Stomach smooth muscle (tissue), 2 donors: ENCODE data around the gene SLC2A5.

ENCODE experiments used
- H3K27ac ChIP-seq: one replicate; pipeline ENCODE4 v1.7.0; 2013; ENCODE audit warnings: mild to moderate bottlenecking, low read length, inconsistent platforms
- H3K27me3 ChIP-seq, 2 donors: one replicate each; pipeline ENCODE4 v1.7.0; 2013; ENCODE audit warnings: low read length in 2 of 2; ENCODE audit not compliant: insufficient read depth in 2 of 2, control insufficient read depth in 1 of 2
- H3K36me3 ChIP-seq, 2 donors: one replicate each; pipeline ENCODE4 v1.7.0; 2013; ENCODE audit warnings: low read length in 2 of 2; ENCODE audit not compliant: control insufficient read depth in 2 of 2, insufficient read depth in 2 of 2
- H3K4me1 ChIP-seq: one replicate; pipeline ENCODE4 v1.7.0; 2013; ENCODE audit warnings: low read length; ENCODE audit not compliant: control insufficient read depth, insufficient read depth
- H3K4me3 ChIP-seq, 2 donors: one replicate each; pipeline ENCODE4 v1.7.0; 2013; ENCODE audit warnings: low read length in 2 of 2
- H3K9ac ChIP-seq, 2 donors: one replicate each; pipeline ENCODE4 v1.7.0; 2013; ENCODE audit warnings: low read length in 2 of 2, mild to moderate bottlenecking in 1 of 2
- H3K9me3 ChIP-seq, 2 donors: one replicate each; pipeline ENCODE4 v1.7.0; 2013; ENCODE audit warnings: low read length in 2 of 2; ENCODE audit not compliant: control insufficient read depth in 2 of 2
- donor health status: healthy.
- donor health status: Pancreatic carcinoma.

The SLC2A5 gene

GRCh38 chr1:9088807-9089206 is 19.4 kb upstream of the SLC2A5 start:
- H3K36me3 ChIP-seq: no peaks in the 10 kb centered on the region
- H3K27me3 ChIP-seq: no peaks in the 10 kb centered on the region
- peaks cover 32% of the 10 kb centered on the region for H3K4me1 ChIP-seq
- H3K27ac ChIP-seq: no peak overlapping the region
- H3K9me3 ChIP-seq: no peaks in the 10 kb centered on the region
- no peak overlapping the region for H3K4me3 ChIP-seq
- H3K9ac ChIP-seq: no peak overlapping the region

DNA sequence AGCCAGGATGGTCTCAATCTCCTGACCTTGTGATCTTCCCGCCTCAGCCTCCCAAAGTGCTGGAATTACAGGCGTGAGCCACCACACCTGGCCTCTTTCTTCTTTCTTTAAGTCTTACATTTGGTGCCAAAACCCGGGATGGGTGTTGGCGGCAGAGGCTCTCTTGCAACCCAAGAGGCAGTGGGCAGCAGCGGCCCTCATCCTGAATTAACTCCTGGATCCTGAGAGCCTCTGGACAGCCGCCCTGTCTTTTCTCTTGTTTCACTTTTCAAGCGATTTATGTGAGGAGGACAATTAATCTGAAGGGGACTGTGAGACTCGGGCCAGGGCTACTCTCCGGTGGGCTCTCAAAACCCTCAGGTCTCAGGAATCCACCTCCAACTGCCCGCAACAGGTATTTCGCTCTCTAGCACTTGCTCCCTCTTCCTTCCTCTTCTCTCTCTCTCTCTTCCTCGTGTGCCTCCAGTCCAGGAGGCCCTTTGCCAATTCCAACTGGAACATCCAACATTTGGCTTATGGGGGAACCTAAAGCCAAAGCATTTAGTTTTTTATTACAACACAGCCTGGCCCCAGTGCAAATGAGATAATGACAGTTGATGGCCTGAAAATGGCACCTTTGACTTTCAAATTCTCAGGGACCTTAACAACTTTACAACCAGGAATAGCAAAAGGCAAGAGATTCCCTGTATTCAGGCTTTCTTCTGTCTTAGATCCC is 18.1 kb upstream of the SLC2A5 start:
- H3K36me3 ChIP-seq: no peaks in the 10 kb centered on the region
- H3K9ac ChIP-seq: no peak overlapping the region
- peaks cover 32% of the 10 kb centered on the region for H3K4me1 ChIP-seq
- H3K27me3 ChIP-seq: no peaks in the 10 kb centered on the region
- no peaks in the 10 kb centered on the region for H3K9me3 ChIP-seq
- no peak overlapping the region for H3K4me3 ChIP-seq
- H3K27ac ChIP-seq: no peak overlapping the region

GRCh38 chr1:9086796-9087195 is 17.4 kb upstream of the SLC2A5 start:
- no peaks in the 10 kb centered on the region for H3K36me3 ChIP-seq
- no peaks in the 10 kb centered on the region for H3K27me3 ChIP-seq
- no peak overlapping the region for H3K9ac ChIP-seq
- no peak overlapping the region for H3K4me3 ChIP-seq
- H3K4me1 ChIP-seq: peaks cover 32% of the 10 kb centered on the region
- no peaks in the 10 kb centered on the region for H3K9me3 ChIP-seq
- no peak overlapping the region for H3K27ac ChIP-seq

GRCh38 chr1:9086045-9086444 is 16.6 kb upstream of the SLC2A5 start:
- H3K4me3 ChIP-seq: no peak overlapping the region
- no peaks in the 10 kb centered on the region for H3K9me3 ChIP-seq
- peaks cover 32% of the 10 kb centered on the region for H3K4me1 ChIP-seq
- no peaks in the 10 kb centered on the region for H3K36me3 ChIP-seq
- no peaks in the 10 kb centered on the region for H3K27me3 ChIP-seq
- peak overlapping the region; percentile 80 for H3K27ac ChIP-seq
- no peak overlapping the region for H3K9ac ChIP-seq

DNA sequence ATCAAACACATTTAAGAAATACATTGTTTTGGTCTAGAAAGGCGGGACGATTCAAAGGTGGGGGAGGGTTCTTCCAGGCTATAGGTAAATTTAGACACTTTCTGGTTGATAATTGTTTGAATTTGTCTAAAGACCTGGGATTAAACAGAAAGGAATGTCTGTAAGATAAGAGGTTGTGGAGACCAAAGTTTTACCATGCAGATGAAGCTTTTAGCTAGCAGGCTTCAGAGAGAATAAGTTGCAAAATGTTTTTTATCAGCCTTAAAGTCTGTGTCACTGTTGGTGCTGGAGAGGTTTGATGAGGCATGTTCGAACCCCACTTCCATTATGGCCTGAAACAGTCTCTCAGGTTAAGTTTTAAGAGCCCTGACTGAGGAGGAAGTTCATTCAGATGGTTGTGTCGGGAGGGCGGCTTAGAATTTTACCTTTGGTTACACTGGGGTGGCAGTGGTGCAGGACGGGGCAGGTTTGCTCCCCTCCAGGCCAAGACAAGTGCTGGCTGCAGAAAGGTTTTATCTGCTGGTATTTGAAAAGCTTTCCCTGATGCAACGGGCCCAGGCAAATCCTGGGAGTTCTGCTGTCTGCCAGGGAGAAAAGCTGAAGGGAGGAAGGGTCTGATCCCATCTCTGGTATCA is 16.0 kb upstream of the SLC2A5 start:
- no peaks in the 10 kb centered on the region for H3K9me3 ChIP-seq
- peaks cover 32% of the 10 kb centered on the region for H3K4me1 ChIP-seq
- H3K4me3 ChIP-seq: no peak overlapping the region
- no peak overlapping the region for H3K9ac ChIP-seq
- H3K27me3 ChIP-seq: no peaks in the 10 kb centered on the region
- H3K27ac ChIP-seq: peak overlapping the region; percentile 80
- no peaks in the 10 kb centered on the region for H3K36me3 ChIP-seq

- H3K9me3 ChIP-seq: no peaks in the 10 kb centered on the region
- no peak overlapping the region for H3K4me3 ChIP-seq
- peak overlapping the region in 1 of 2 donors; percentile 62 for H3K9ac ChIP-seq
- peaks cover 32% of the 10 kb centered on the region for H3K4me1 ChIP-seq
- peak overlapping the region; percentile 80 for H3K27ac ChIP-seq
- no peaks in the 10 kb centered on the region for H3K27me3 ChIP-seq
- H3K36me3 ChIP-seq: no peaks in the 10 kb centered on the region
These were observed 15.5 kb upstream of the SLC2A5 start for GRCh38 chr1:9084906-9085305.

- Histone ChIP-seq H3K9me3 (no peaks in the 10 kb centered on the region), H3K9ac (no peak overlapping the region), H3K4me3 (no peak overlapping the region), H3K36me3 (no peaks in the 10 kb centered on the region), H3K27me3 (no peaks in the 10 kb centered on the region), H3K4me1 (peaks cover 26% of the 10 kb centered on the region), H3K27ac (no peak overlapping the region)
These were observed 12.0 kb upstream of the SLC2A5 start for GRCh38 chr1:9081473-9081872.

- Histone ChIP-seq H3K4me1 (peaks cover 20% of the 10 kb centered on the region), H3K9ac (no peak overlapping the region), H3K27me3 (no peaks in the 10 kb centered on the region), H3K36me3 (no peaks in the 10 kb centered on the region), H3K4me3 (no peak overlapping the region), H3K27ac (no peak overlapping the region), H3K9me3 (no peaks in the 10 kb centered on the region)
These were observed 11.4 kb upstream of the SLC2A5 start for GRCh38 chr1:9080705-9081291.

- Histone ChIP-seq H3K9me3 (no peaks in the 10 kb centered on the region), H3K4me1 (peaks cover 14% of the 10 kb centered on the region), H3K27ac (no peak overlapping the region), H3K36me3 (no peaks in the 10 kb centered on the region), H3K27me3 (no peaks in the 10 kb centered on the region), H3K4me3 (no peak overlapping the region), H3K9ac (no peak overlapping the region)
These were observed 10.7 kb upstream of the SLC2A5 start for GRCh38 chr1:9079988-9080704.

- no peaks in the 10 kb centered on the region for H3K9me3 ChIP-seq
- no peaks in the 10 kb centered on the region for H3K27me3 ChIP-seq
- no peaks in the 10 kb centered on the region for H3K36me3 ChIP-seq
- no peak overlapping the region for H3K4me3 ChIP-seq
- H3K4me1 ChIP-seq: peaks cover 3% of the 10 kb centered on the region
- no peak overlapping the region for H3K9ac ChIP-seq
- H3K27ac ChIP-seq: no peak overlapping the region
These were observed 9.5 kb upstream of the SLC2A5 start for GRCh38 chr1:9078752-9079500.
